ENCODE results near the gene STRADA.

STRADA gene

GRCh38 chr17:63753215-63753614 lies 11.6 kb upstream of the STRADA start:
- no peak for DNase-seq
- Mint-ChIP-seq H3K27ac (no peak overlapping the region), H3K27me3 (ENCODE audit: low read depth, poor library complexity) (no peaks in the 10 kb centered on the region), H3K4me3 (no peak overlapping the region), H3K9me3 (no peaks in the 10 kb centered on the region), H3K36me3 (ENCODE audit: low read depth) (peaks cover 70% of the 10 kb centered on the region), H3K4me1 (no peaks in the 10 kb centered on the region)
- no peak for TF ChIP-seq CTCF (IDR thresholded peaks at IDR 0.05)

GRCh38 chr17:63752707-63753106 lies 11.1 kb upstream of the STRADA start:
- Mint-ChIP-seq H3K4me3 (no peak overlapping the region), H3K27ac (no peak overlapping the region), H3K9me3 (no peaks in the 10 kb centered on the region), H3K27me3 (ENCODE audit: low read depth, poor library complexity) (no peaks in the 10 kb centered on the region), H3K4me1 (no peaks in the 10 kb centered on the region), H3K36me3 (ENCODE audit: low read depth) (peaks cover 66% of the 10 kb centered on the region)
- TF ChIP-seq CTCF (IDR thresholded peaks at IDR 0.05) = no peak
- no peak for DNase-seq

- H3K4me3 Mint-ChIP-seq = no peak overlapping the region
- H3K27me3 Mint-ChIP-seq (ENCODE audit: low read depth, poor library complexity) = no peaks in the 10 kb centered on the region
- H3K9me3 Mint-ChIP-seq = no peaks in the 10 kb centered on the region
- no peak for TF ChIP-seq CTCF (IDR thresholded peaks at IDR 0.05)
- peaks cover 69% of the 10 kb centered on the region for H3K36me3 Mint-ChIP-seq (ENCODE audit: low read depth)
- no peaks in the 10 kb centered on the region for H3K4me1 Mint-ChIP-seq
- peak overlapping the region; percentile 13 for H3K27ac Mint-ChIP-seq
- DNase-seq = no peak
These were observed 10.2 kb upstream of the STRADA start for GRCh38 chr17:63751806-63752205.

GRCh38 chr17:63741143-63741407 lies 524 bp downstream of the STRADA start:
- TF ChIP-seq CTCF (IDR thresholded peaks at IDR 0.05) = no peak
- H3K27ac Mint-ChIP-seq = peak overlapping the region; percentile 70
- H3K4me1 Mint-ChIP-seq = peaks cover 20% of the 10 kb centered on the region
- peak overlapping the region; percentile 92 for H3K4me3 Mint-ChIP-seq
- H3K9me3 Mint-ChIP-seq = no peaks in the 10 kb centered on the region
- H3K27me3 Mint-ChIP-seq (ENCODE audit: low read depth, poor library complexity) = peaks cover 3% of the 10 kb centered on the region
- peaks cover 16% of the 10 kb centered on the region for H3K36me3 Mint-ChIP-seq (ENCODE audit: low read depth)
- DNase-seq = no peak

GRCh38 chr17:63740464-63741142 lies 996 bp downstream of the STRADA start:
- DNase-seq = no peak
- TF ChIP-seq CTCF (IDR thresholded peaks at IDR 0.05) = no peak
- H3K27me3 Mint-ChIP-seq (ENCODE audit: low read depth, poor library complexity) = peaks cover 3% of the 10 kb centered on the region
- H3K4me3 Mint-ChIP-seq = peak overlapping the region; percentile 92
- H3K9me3 Mint-ChIP-seq = no peaks in the 10 kb centered on the region
- H3K36me3 Mint-ChIP-seq (ENCODE audit: low read depth) = peaks cover 11% of the 10 kb centered on the region
- peaks cover 20% of the 10 kb centered on the region for H3K4me1 Mint-ChIP-seq
- H3K27ac Mint-ChIP-seq = peak overlapping the region; percentile 70

GRCh38 chr17:63735691-63736090 lies 5.9 kb downstream of the STRADA start:
- Mint-ChIP-seq H3K27me3 (ENCODE audit: low read depth, poor library complexity) (peaks cover 3% of the 10 kb centered on the region), H3K4me1 (peaks cover 7% of the 10 kb centered on the region), H3K4me3 (no peak overlapping the region), H3K36me3 (ENCODE audit: low read depth) (peaks cover 13% of the 10 kb centered on the region), H3K27ac (no peak overlapping the region), H3K9me3 (no peaks in the 10 kb centered on the region)
- no peak for TF ChIP-seq CTCF (IDR thresholded peaks at IDR 0.05)
- no peak for DNase-seq

Measured in nephron progenitor cell (in vitro differentiated cells).